Parathyroid adenoma (tissue), 2 donors: Measurements from ENCODE around the gene TMEM163.

Experiments
- H2AFZ ChIP-seq: fragments of 300-600 bp; sonication (generic); one replicate; pipeline ENCODE4 v1.7.0; 2017; ENCODE audit warnings: antibody characterized with exemption, mild to moderate bottlenecking
- H3K27ac ChIP-seq: fragments of 300-600 bp; sonication (generic); one replicate; pipeline ENCODE4 v1.7.0; 2017
- H3K27me3 ChIP-seq: fragments of 300-600 bp; sonication (generic); one replicate; pipeline ENCODE4 v1.7.0; 2017; ENCODE audit warnings: low read length; ENCODE audit not compliant: control insufficient read depth, insufficient read depth
- H3K36me3 ChIP-seq: fragments of 300-600 bp; sonication (generic); one replicate; pipeline ENCODE4 v1.7.0; 2017; ENCODE audit warnings: low read length; ENCODE audit not compliant: control insufficient read depth, insufficient read depth
- H3K4me1 ChIP-seq: fragments of 300-600 bp; sonication (generic); one replicate; pipeline ENCODE4 v1.7.0; 2017; ENCODE audit warnings: control low read depth
- H3K4me2 ChIP-seq: fragments of 300-600 bp; sonication (generic); one replicate; pipeline ENCODE4 v1.7.0; 2017; ENCODE audit warnings: low read length
- H3K4me3 ChIP-seq: fragments of 300-600 bp; sonication (generic); one replicate; pipeline ENCODE4 v1.7.0; 2017; ENCODE audit warnings: low read depth, low read length
- H3K79me2 ChIP-seq: fragments of 300-600 bp; sonication (generic); one replicate; pipeline ENCODE4 v1.7.0; 2017; ENCODE audit warnings: control low read depth
- H3K9ac ChIP-seq: fragments of 300-600 bp; sonication (generic); one replicate; pipeline ENCODE4 v1.7.0; 2017; ENCODE audit warnings: mild to moderate bottlenecking
- H3K9me3 ChIP-seq: fragments of 300-600 bp; sonication (generic); one replicate; pipeline ENCODE4 v1.7.0; 2017; ENCODE audit warnings: low read length; ENCODE audit not compliant: control insufficient read depth
- CTCF ChIP-seq: fragments of 300-600 bp; sonication (generic); IDR thresholded peaks from one replicate; pipeline ENCODE4 v1.7.0; 2017; ENCODE audit warnings: antibody characterized with exemption, mild to moderate bottlenecking
- donor health status: primary hyperparathyroidism.

The TMEM163 gene

GRCh38 chr2:134574611-134575330 is 144.0 kb downstream of the TMEM163 start:
- no peaks in the 10 kb centered on the region for H3K36me3 ChIP-seq
- H3K9me3 ChIP-seq, result no peaks in the 10 kb centered on the region
- H3K4me2 ChIP-seq, result no peak overlapping the region
- no peak overlapping the region for H3K27ac ChIP-seq
- H3K4me1 ChIP-seq, result no peaks in the 10 kb centered on the region
- no peak overlapping the region for H3K9ac ChIP-seq
- no peak overlapping the region for H3K4me3 ChIP-seq
- TF ChIP-seq CTCF, result no peak
- no peak overlapping the region for H2AFZ ChIP-seq
- no peaks in the 10 kb centered on the region for H3K79me2 ChIP-seq
- no peaks in the 10 kb centered on the region for H3K27me3 ChIP-seq

GRCh38 chr2:134573724-134574123 is 145.1 kb downstream of the TMEM163 start:
- no peak overlapping the region for H3K27ac ChIP-seq
- H2AFZ ChIP-seq, result no peak overlapping the region
- TF ChIP-seq CTCF, result no peak
- H3K9me3 ChIP-seq, result no peaks in the 10 kb centered on the region
- H3K4me2 ChIP-seq, result no peak overlapping the region
- no peaks in the 10 kb centered on the region for H3K27me3 ChIP-seq
- H3K36me3 ChIP-seq, result no peaks in the 10 kb centered on the region
- no peaks in the 10 kb centered on the region for H3K4me1 ChIP-seq
- H3K4me3 ChIP-seq, result no peak overlapping the region
- H3K9ac ChIP-seq, result no peak overlapping the region
- H3K79me2 ChIP-seq, result no peaks in the 10 kb centered on the region

GRCh38 chr2:134573085-134573370 is 145.8 kb downstream of the TMEM163 start:
- H3K4me3 ChIP-seq, result no peak overlapping the region
- no peak overlapping the region for H2AFZ ChIP-seq
- H3K27me3 ChIP-seq, result no peaks in the 10 kb centered on the region
- H3K27ac ChIP-seq, result no peak overlapping the region
- H3K4me1 ChIP-seq, result no peaks in the 10 kb centered on the region
- H3K9me3 ChIP-seq, result no peaks in the 10 kb centered on the region
- H3K79me2 ChIP-seq, result no peaks in the 10 kb centered on the region
- H3K4me2 ChIP-seq, result no peak overlapping the region
- H3K9ac ChIP-seq, result no peak overlapping the region
- no peak for TF ChIP-seq CTCF
- no peaks in the 10 kb centered on the region for H3K36me3 ChIP-seq

GRCh38 chr2:134572314-134573084 is 146.3 kb downstream of the TMEM163 start:
- Histone ChIP-seq H3K79me2 (no peaks in the 10 kb centered on the region), H3K4me3 (no peak overlapping the region), H3K27ac (no peak overlapping the region), H3K9me3 (no peaks in the 10 kb centered on the region), H3K4me1 (no peaks in the 10 kb centered on the region), H2AFZ (no peak overlapping the region), H3K27me3 (no peaks in the 10 kb centered on the region), H3K9ac (no peak overlapping the region), H3K4me2 (no peak overlapping the region), H3K36me3 (no peaks in the 10 kb centered on the region)
- no peak for TF ChIP-seq CTCF

GRCh38 chr2:134570676-134571075 is 148.1 kb downstream of the TMEM163 start:
- H3K4me2 ChIP-seq, result no peak overlapping the region
- H3K4me3 ChIP-seq, result no peak overlapping the region
- H3K27me3 ChIP-seq, result no peaks in the 10 kb centered on the region
- H3K9me3 ChIP-seq, result no peaks in the 10 kb centered on the region
- H3K79me2 ChIP-seq, result no peaks in the 10 kb centered on the region
- H3K4me1 ChIP-seq, result no peaks in the 10 kb centered on the region
- H2AFZ ChIP-seq, result no peak overlapping the region
- no peak overlapping the region for H3K27ac ChIP-seq
- H3K9ac ChIP-seq, result no peak overlapping the region
- H3K36me3 ChIP-seq, result no peaks in the 10 kb centered on the region
- TF ChIP-seq CTCF, result no peak
